Right lobe of liver (tissue), 6 donors: ENCODE data around the gene KLK15. TPM values are rescaled to one million over a fixed set of nuclear protein-coding genes. Genes with fewer than 3 reads are reported as not detected.

Experiments
- ATAC-seq, 4 donors: fragments of 200-7000 bp; cut with Tn5 transposase; one replicate each; pipeline ENCODE4 v1.9.1; 2020; ENCODE audit warnings: mild to moderate bottlenecking in 4 of 4, moderate library complexity in 4 of 4
- DNase-seq, 3 donors: peaks; one replicate each; pipeline ENCODE4 v3.0.0-alpha.2; 2020
- H3K27ac ChIP-seq, 3 donors: fragments of 200-600 bp; one replicate each; pipeline ENCODE4 v1.8.0; 2022
- H3K27me3 ChIP-seq, 2 donors: fragments of 200-600 bp; one replicate each; pipeline ENCODE4 v1.8.0; 2022
- H3K36me3 ChIP-seq, 4 donors: fragments of 200-600 bp; sonication (generic) in 1 of 4; one replicate each; pipeline versions ENCODE4 v1.5.1 to v1.8.0; 2017 to 2022; ENCODE audit warnings: control low read depth in 1 of 4
- H3K4me1 ChIP-seq, 4 donors: fragments of 200-600 bp; sonication (generic) in 1 of 4; one replicate each; pipeline versions ENCODE4 v1.5.1 to v1.8.0; 2017 to 2022; ENCODE audit warnings: control low read depth in 1 of 4
- H3K4me3 ChIP-seq, 3 donors: fragments of 200-600 bp; one replicate each; pipeline ENCODE4 v1.8.0; 2022
- H3K9me3 ChIP-seq, 4 donors: fragments of 200-600 bp; sonication (generic) in 1 of 4; one replicate each; pipeline versions ENCODE4 v1.5.1 to v1.8.0; 2017 to 2022; ENCODE audit warnings: control low read depth in 1 of 4
- CTCF ChIP-seq, 4 donors: fragments of 200-600 bp in 3 of 4; fragments of 450-650 bp in 1 of 4; IDR thresholded peaks; one replicate each; pipeline versions ENCODE4 v1.5.1 to v1.8.0; 2016 to 2022; ENCODE audit warnings: antibody characterized with exemption in 4 of 4, mild to moderate bottlenecking in 2 of 4
- POLR2A ChIP-seq: fragments of 450-650 bp; IDR thresholded peaks from one replicate; pipeline ENCODE4 v1.6.1; 2017; ENCODE audit warnings: antibody characterized with exemption, mild to moderate bottlenecking
- WGBS: methylation state at CpG from one replicate; pipeline ENCODE4 v1.1.6; 2018; ENCODE audit warnings: low coverage, low lambda C conversion rate; ENCODE audit not compliant: insufficient coverage; ENCODE audit errors: missing lambda C conversion rate; 5-methylcytosine and 5-hydroxymethylcytosine counted together
- intact Hi-C, 2 donors: fragments of 100-400 bp; cut with DNase I; formaldehyde crosslinking; loops; one replicate each; pipeline versions ENCODE4 v1.11.2 to v1.14.1; 2022
- total RNA-seq, 6 experiments: library from RNA; depleted of rRNA in 2 of 6; stranded (reverse); fragments of >200 nt in 2 of 6; fragmentation: NEBNext Ultra II Directional in 3 of 6; extraction: Animal tissue kit (Norgen Biotek cat#: 25700) in 3 of 6; gene quantifications; one replicate each; pipeline versions ENCODE4 v1.1.0 to v1.2.4, GENCODE V29; 2016 to 2023
- donor health status: DM: no; HTN: yes; CAD: no.
- donor health status: DM: no; HTN: no; CAD: no.
- donor health status: DM: no; HTN: no; CAD: no.
- donor health status: DM: no; HTN: yes; CAD: no.
- donor health status: DM: no; HTN: yes; CAD: no.

Gene KLK15
- total RNA-seq, 6 experiments from 2014 or later: not detected

GRCh38 chr19:50803633-50804419, 29.5 kb downstream of the KLK15 start:
- peak in 3 of 4 donors; percentile 1 to 3 (median 1) for ATAC-seq
- 2% methylated on average over 22 of the region's 40 CpGs for WGBS

GRCh38 chr19:50801107-50801506, 32.3 kb downstream of the KLK15 start:
- intact Hi-C loops: no loop called here
- H3K36me3 ChIP-seq: peaks cover 0 to 21% (median 5%) of the 10 kb centered on the region in 4 donors
- WGBS: 93% methylated on average over 6 of the region's 8 CpGs

More at GRCh38 chr19:50803633-50804419, 29.5 kb downstream of the KLK15 start:
- no peak for TF ChIP-seq POLR2A
- no peak for TF ChIP-seq CTCF (IDR thresholded peaks at IDR 0.05)
- H3K36me3 ChIP-seq: peaks cover 0 to 10% (median 0%) of the 10 kb centered on the region in 4 donors
- H3K27ac ChIP-seq: peak overlapping the region; percentile 97 to 100 (median 99)
- no peak for DNase-seq
- H3K9me3 ChIP-seq: no peaks in the 10 kb centered on the region
- H3K4me1 ChIP-seq: peaks cover 0 to 16% (median 0%) of the 10 kb centered on the region in 4 donors
- intact Hi-C loops: no loop called here
- H3K27me3 ChIP-seq: no peaks in the 10 kb centered on the region
- peak overlapping the region; percentile 82 to 95 (median 90) for H3K4me3 ChIP-seq

GRCh38 chr19:50799547-50799851, 33.9 kb downstream of the KLK15 start:
- TF ChIP-seq CTCF (IDR thresholded peaks at IDR 0.05) (no peak), POLR2A (no peak)
- H3K36me3 ChIP-seq: peaks cover 0 to 21% (median 5%) of the 10 kb centered on the region in 4 donors
- DNase-seq (no peak), ATAC-seq (no peak)
- peaks cover 0 to 12% (median 0%) of the 10 kb centered on the region in 4 donors for H3K4me1 ChIP-seq
- H3K27ac ChIP-seq: no peak overlapping the region
- no peaks in the 10 kb centered on the region for H3K9me3 ChIP-seq
- no CpG with 5 or more reads among the region's 3 CpGs for WGBS
- no peak overlapping the region for H3K4me3 ChIP-seq
- no peaks in the 10 kb centered on the region for H3K27me3 ChIP-seq
- intact Hi-C loops: no loop called here

More at GRCh38 chr19:50801107-50801506, 32.3 kb downstream of the KLK15 start:
- H3K27me3 ChIP-seq: no peaks in the 10 kb centered on the region
- H3K9me3 ChIP-seq: no peaks in the 10 kb centered on the region
- no peak overlapping the region for H3K27ac ChIP-seq
- peaks cover 0 to 16% (median 0%) of the 10 kb centered on the region in 4 donors for H3K4me1 ChIP-seq
- TF ChIP-seq CTCF (IDR thresholded peaks at IDR 0.05): no peak
- no peak for TF ChIP-seq POLR2A
- ATAC-seq: no peak
- no peak overlapping the region for H3K4me3 ChIP-seq
- no peak for DNase-seq

- Histone ChIP-seq H3K9me3 (no peaks in the 10 kb centered on the region), H3K27ac (no peak overlapping the region), H3K4me1 (peaks cover 0 to 12% (median 0%) of the 10 kb centered on the region in 4 donors), H3K27me3 (no peaks in the 10 kb centered on the region), H3K4me3 (no peak overlapping the region), H3K36me3 (peaks cover 0 to 21% (median 5%) of the 10 kb centered on the region in 4 donors)
- WGBS: no CpG with 5 or more reads among the region's 21 CpGs
- TF ChIP-seq CTCF (IDR thresholded peaks at IDR 0.05) (no peak), POLR2A (no peak)
- no peak for ATAC-seq
- intact Hi-C loops: no loop called here
- no peak for DNase-seq
Measured at GRCh38 chr19:50798659-50799546, 34.5 kb downstream of the KLK15 start.
